ENCODE results near the gene PDE4D. TPM values are rescaled to one million over a fixed set of nuclear protein-coding genes. Genes with fewer than 3 reads are reported as not detected.

Gene PDE4D
- total and polyA plus RNA-seq, 2 donors (not counting 3 experiments of a cell fraction or from before 2014, with no cell fraction given), result 34.5 to 51.2 TPM

DNA sequence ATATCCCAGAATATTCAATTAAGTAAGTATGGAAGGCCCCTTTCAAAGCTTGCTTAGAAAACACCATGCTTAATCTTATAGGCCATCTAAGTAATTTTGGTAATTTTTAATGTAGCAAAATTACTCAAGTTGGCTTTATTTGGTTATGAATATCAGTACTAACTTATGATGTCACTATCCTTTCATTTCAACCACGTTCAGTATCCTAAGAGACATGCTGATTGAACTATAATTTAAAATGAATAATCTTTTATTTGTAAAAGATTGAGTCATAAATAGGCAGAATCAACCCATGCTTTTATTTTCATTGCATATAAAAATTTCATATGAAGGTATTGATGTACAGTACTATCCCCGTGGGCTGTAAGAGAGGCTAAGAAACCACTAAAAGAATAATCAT lies 923.7 kb downstream of the PDE4D start:
- no peak overlapping the region for H3K27ac ChIP-seq (ENCODE audit: insufficient read depth, low read depth, low read length)
- no peaks in the 10 kb centered on the region for H4K20me1 ChIP-seq (replicated peaks; ENCODE audit: control insufficient read depth, extremely low read depth, insufficient read depth, low read length)
- intact Hi-C loops (cut with micrococcal nuclease) (no loop called here), dilution Hi-C loops (cut with MboI; ENCODE audit: extremely low pct_ligation_motif_present, low sequenced_read_pairs) (no loop called here)
- no peaks in the 10 kb centered on the region for H3K9me1 ChIP-seq (replicated peaks; ENCODE audit: control insufficient read depth, extremely low read depth, insufficient read depth, low read length)
- H3K9me3 ChIP-seq (replicated peaks; ENCODE audit: control insufficient read depth, insufficient read depth, low read length), result no peaks in the 10 kb centered on the region
- H3K36me3 ChIP-seq (ENCODE audit: control insufficient read depth in 2 of 2, extremely low read depth in 1 of 2, insufficient read depth in 2 of 2, low read length in 2 of 2), result peaks cover 5% of the 10 kb centered on the region in 2 experiments
- no peak for FAIRE-seq
- TF ChIP-seq EZH2 (IDR thresholded peaks at IDR 0.05; ENCODE audit: borderline replicate concordance, low read depth, low read length, severe bottlenecking), result no peak
- no peak for TF ChIP-seq MYC (IDR thresholded peaks at IDR 0.05; ENCODE audit: low read depth, low read length)
- no peak for TF ChIP-seq POLR2A (IDR thresholded peaks at IDR 0.05; ENCODE audit: low read depth, low read length)
- TF ChIP-seq, protein P1, sequence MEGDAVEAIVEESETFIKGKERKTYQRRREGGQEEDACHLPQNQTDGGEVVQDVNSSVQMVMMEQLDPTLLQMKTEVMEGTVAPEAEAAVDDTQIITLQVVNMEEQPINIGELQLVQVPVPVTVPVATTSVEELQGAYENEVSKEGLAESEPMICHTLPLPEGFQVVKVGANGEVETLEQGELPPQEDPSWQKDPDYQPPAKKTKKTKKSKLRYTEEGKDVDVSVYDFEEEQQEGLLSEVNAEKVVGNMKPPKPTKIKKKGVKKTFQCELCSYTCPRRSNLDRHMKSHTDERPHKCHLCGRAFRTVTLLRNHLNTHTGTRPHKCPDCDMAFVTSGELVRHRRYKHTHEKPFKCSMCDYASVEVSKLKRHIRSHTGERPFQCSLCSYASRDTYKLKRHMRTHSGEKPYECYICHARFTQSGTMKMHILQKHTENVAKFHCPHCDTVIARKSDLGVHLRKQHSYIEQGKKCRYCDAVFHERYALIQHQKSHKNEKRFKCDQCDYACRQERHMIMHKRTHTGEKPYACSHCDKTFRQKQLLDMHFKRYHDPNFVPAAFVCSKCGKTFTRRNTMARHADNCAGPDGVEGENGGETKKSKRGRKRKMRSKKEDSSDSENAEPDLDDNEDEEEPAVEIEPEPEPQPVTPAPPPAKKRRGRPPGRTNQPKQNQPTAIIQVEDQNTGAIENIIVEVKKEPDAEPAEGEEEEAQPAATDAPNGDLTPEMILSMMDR (IDR thresholded peaks at IDR 0.05; ENCODE audit: extremely low read depth in 1 of 2, insufficient read depth in 1 of 2, low read depth in 1 of 2, low read length in 2 of 2), result no peak
- no peak for TF ChIP-seq GATA2 (IDR thresholded peaks at IDR 0.05; ENCODE audit: insufficient read depth, insufficient read length, low read depth, low read length)
- no peak for TF ChIP-seq JUN (IDR thresholded peaks at IDR 0.05; ENCODE audit: borderline replicate concordance, insufficient read depth, insufficient read length, low read depth)
- no peak for TF ChIP-seq POLR2AphosphoS5 (IDR thresholded peaks at IDR 0.05; ENCODE audit: insufficient read depth, low read depth, low read length)
- no peak overlapping the region for H3K9ac ChIP-seq (replicated peaks; ENCODE audit: extremely low read depth, insufficient read depth, low read length)
- H2AFZ ChIP-seq (ENCODE audit: low read depth, low read length), result no peak overlapping the region
- no peak overlapping the region for H3K4me2 ChIP-seq (ENCODE audit: insufficient read depth, low read length)
- ChIA-PET CTCF (interaction anchor here (1.1 to 1.6 kb wide), 4 partner anchors 9 to 78 kb away, joined by 3 to 5 read pairs (median 4); no protein-coding TSS in a partner anchor), POLR2A (no interaction called here)
- no TSS peak for BruUV-seq (replicated peaks)
- H3K79me2 ChIP-seq (ENCODE audit: control insufficient read depth, insufficient read depth, low read length), result no peaks in the 10 kb centered on the region
- no peak overlapping the region for H3K4me3 ChIP-seq (replicated peaks in 1 of 3; ENCODE audit: insufficient read depth in 1 of 3, low read depth in 1 of 3, low read length in 3 of 3)
- DNase-seq (ENCODE audit: low read depth, low spot score), result no peak
- no peaks in the 10 kb centered on the region for H3K27me3 ChIP-seq (ENCODE audit: control insufficient read depth in 2 of 2, insufficient read depth in 2 of 2, low read length in 2 of 2)
- no peaks in the 10 kb centered on the region for H3K4me1 ChIP-seq (ENCODE audit: control insufficient read depth, extremely low read depth, insufficient read depth, low read length)

All from endothelial cell of umbilical vein (primary cell).